Endothelial cell of umbilical vein (primary cell): ENCODE measurements around the gene DCC. TPM values are rescaled to one million over a fixed set of nuclear protein-coding genes. Genes with fewer than 3 reads are reported as not detected.

Experiments
- BruUV-seq: library from RNA; stranded (reverse); fragments of 400-500 nt; replicated peaks from 2 replicates; lab custom pipeline; 2021; lab: Mats Ljungman, UMichigan
- CTCF ChIA-PET: fragments of 300-600, 350-600 bp; sonication (Branson Sonifier 250); formaldehyde crosslinking; loops from one replicate; lab custom pipeline; 2021; ENCODE audit warnings: antibody characterized with exemption, inconsistent platforms; lab: Charles Lee
- POLR2A ChIA-PET: fragments of 300-600, 350-600 bp; sonication (Branson Sonifier 250); formaldehyde crosslinking; loops from one replicate; lab custom pipeline; 2021; ENCODE audit warnings: antibody characterized with exemption, inconsistent platforms; lab: Charles Lee
- DNase-seq: peaks from one replicate; pipeline ENCODE4 v3.0.0-alpha.2; 2011; ENCODE audit warnings: low read depth, low spot score
- FAIRE-seq: peaks from 2 replicates; lab custom pipeline; 2011; peaks lifted over from hg19 to GRCh38; lab: Jason Lieb, UNC
- H2AFZ ChIP-seq: 2 replicates; pipeline ENCODE4 v1.6.0; 2012; ENCODE audit warnings: low read depth, low read length, control low read depth, inconsistent platforms
- H3K27ac ChIP-seq: 2 replicates; pipeline ENCODE4 v1.5.1; 2011; ENCODE audit warnings: low read depth, mild to moderate bottlenecking, control low read depth, low read length, moderate library complexity; ENCODE audit not compliant: insufficient read depth
- H3K27me3 ChIP-seq, 2 experiments: 2 replicates each; pipeline versions ENCODE4 v1.6.0 to v1.6.1; 2011; ENCODE audit warnings: low read length in 2 of 2, mixed read lengths in 1 of 2; ENCODE audit not compliant: control insufficient read depth in 2 of 2, insufficient read depth in 2 of 2
- H3K36me3 ChIP-seq, 2 experiments: 2 replicates in 1 of 2; 3 replicates in 1 of 2; pipeline ENCODE4 v1.5.1; 2011; ENCODE audit warnings: low read length in 2 of 2, mild to moderate bottlenecking in 1 of 2, moderate library complexity in 1 of 2; ENCODE audit not compliant: control insufficient read depth in 2 of 2, insufficient read depth in 2 of 2; ENCODE audit errors: extremely low read depth in 1 of 2
- H3K4me1 ChIP-seq: 3 replicates; pipeline ENCODE4 v1.5.1; 2011; ENCODE audit warnings: mild to moderate bottlenecking, low read length; ENCODE audit not compliant: control insufficient read depth, insufficient read depth; ENCODE audit errors: extremely low read depth
- H3K4me2 ChIP-seq: 2 replicates; pipeline ENCODE4 v1.6.1; 2011; ENCODE audit warnings: low read length, control low read depth, mixed read lengths; ENCODE audit not compliant: insufficient read depth
- H3K4me3 ChIP-seq, 3 experiments: fragments of 200-600 bp in 1 of 3; sonication (generic), shearing (Covaris generic) in 1 of 3; replicated peaks in 1 of 3; 2 replicates each; pipeline ENCODE4 v1.5.1; 2011 to 2016; ENCODE audit warnings: control low read depth in 3 of 3, low read length in 3 of 3, mild to moderate bottlenecking in 2 of 3, inconsistent platforms in 1 of 3, low read depth in 1 of 3, moderate library complexity in 1 of 3; ENCODE audit not compliant: insufficient read depth in 1 of 3
- H3K79me2 ChIP-seq: 2 replicates; pipeline ENCODE4 v1.6.0; 2012; ENCODE audit warnings: low read length, inconsistent platforms; ENCODE audit not compliant: control insufficient read depth, insufficient read depth
- H3K9ac ChIP-seq: replicated peaks from 2 replicates; pipeline ENCODE3; 2011; ENCODE audit warnings: low read length, control low read depth; ENCODE audit not compliant: insufficient read depth; ENCODE audit errors: extremely low read depth
- H3K9me1 ChIP-seq: replicated peaks from 3 replicates; pipeline ENCODE4 v1.6.0; 2011; ENCODE audit warnings: mild to moderate bottlenecking, low read length; ENCODE audit not compliant: control insufficient read depth, insufficient read depth; ENCODE audit errors: extremely low read depth
- H3K9me3 ChIP-seq: replicated peaks from 2 replicates; pipeline ENCODE4 v1.5.1; 2012; ENCODE audit warnings: low read length, inconsistent platforms; ENCODE audit not compliant: control insufficient read depth, insufficient read depth
- H4K20me1 ChIP-seq: replicated peaks from 2 replicates; pipeline ENCODE3; 2011; ENCODE audit warnings: mild to moderate bottlenecking, low read length; ENCODE audit not compliant: control insufficient read depth, insufficient read depth; ENCODE audit errors: extremely low read depth
- CTCF ChIP-seq, 2 donors: IDR thresholded peaks; 1 replicate in 1 of 2; 2 replicates in 1 of 2; pipeline ENCODE4 v1.5.1; 2011; ENCODE audit warnings: low read length in 2 of 2, mild to moderate bottlenecking in 2 of 2, moderate library complexity in 2 of 2, control low read depth in 1 of 2, inconsistent platforms in 1 of 2, low read depth in 1 of 2; ENCODE audit not compliant: insufficient read depth in 1 of 2; ENCODE audit errors: extremely low read depth in 1 of 2
- EZH2 ChIP-seq: IDR thresholded peaks from 2 replicates; pipeline ENCODE4 v1.6.1; 2012; ENCODE audit warnings: borderline replicate concordance, low read depth, mild to moderate bottlenecking, moderate library complexity, low read length, inconsistent platforms; ENCODE audit not compliant: severe bottlenecking
- FOS ChIP-seq: IDR thresholded peaks from 2 replicates; pipeline ENCODE4 v1.6.1; 2011; ENCODE audit warnings: mild to moderate bottlenecking, low read length, moderate library complexity, borderline replicate concordance; ENCODE audit not compliant: insufficient read depth
- GATA2 ChIP-seq: IDR thresholded peaks from 2 replicates; pipeline ENCODE4 v1.7.0; 2011; ENCODE audit warnings: low read depth, mild to moderate bottlenecking, moderate library complexity, mixed read lengths, low read length; ENCODE audit not compliant: insufficient read length, insufficient read depth
- JUN ChIP-seq: IDR thresholded peaks from 2 replicates; pipeline ENCODE4 v1.6.1; 2011; ENCODE audit warnings: borderline replicate concordance, low read depth; ENCODE audit not compliant: insufficient read length, insufficient read depth
- MAX ChIP-seq: IDR thresholded peaks from 2 replicates; pipeline ENCODE4 v1.6.1; 2011; ENCODE audit not compliant: insufficient read depth, insufficient read length
- MYC ChIP-seq: IDR thresholded peaks from one replicate; pipeline ENCODE4 v1.6.1; 2011; ENCODE audit warnings: mild to moderate bottlenecking, low read depth, low read length
- POLR2A ChIP-seq: IDR thresholded peaks from 2 replicates; pipeline ENCODE4 v1.6.1; 2012; ENCODE audit warnings: low read depth, mild to moderate bottlenecking, control low read depth, low read length
- POLR2AphosphoS5 ChIP-seq: IDR thresholded peaks from 2 replicates; pipeline ENCODE4 v1.6.1; 2012; ENCODE audit warnings: low read depth, mild to moderate bottlenecking, control low read depth, low read length, moderate library complexity; ENCODE audit not compliant: insufficient read depth
- dilution Hi-C: fragments of 300-500 bp; cut with MboI; formaldehyde crosslinking; loops from one replicate; pipeline ENCODE4 v1.15.0; 2019; ENCODE audit warnings: low sequenced_read_pairs; ENCODE audit not compliant: extremely low pct_ligation_motif_present
- intact Hi-C: fragments of 100-400 bp; cut with micrococcal nuclease; formaldehyde crosslinking; loops from one replicate; pipeline ENCODE4 v1.10.0; 2022
- polyA plus RNA-seq, 4 experiments: library from polyadenylated mRNA; depleted of rRNA in 3 of 4; stranded (reverse) in 3 of 4; unstranded in 1 of 4; fragments of >200 nt; gene quantifications; 2 replicates each; pipeline versions ENCODE4 v1.2.1 to v1.2.3, GENCODE V29; 2011 to 2012; ENCODE audit warnings: missing spikeins in 1 of 4
- total RNA-seq: library from RNA; stranded (reverse); gene quantifications from 2 replicates; pipeline ENCODE4 v1.2.3, GENCODE V29; 2021

Gene DCC
- total and polyA plus RNA-seq, 2 donors (not counting 3 experiments of a cell fraction or from before 2014, with no cell fraction given) = not detected

- TF ChIP-seq CTCF (IDR thresholded peaks at IDR 0.05; ENCODE audit: extremely low read depth in 1 of 2, insufficient read depth in 1 of 2, low read depth in 1 of 2, low read length in 2 of 2) (no peak), FOS (no peak), POLR2A (no peak), GATA2 (no peak), JUN (no peak), MYC (no peak), EZH2 (no peak), POLR2AphosphoS5 (no peak), MAX (no peak)
- CTCF ChIA-PET = no interaction called here
- H3K36me3 ChIP-seq = no peaks in the 10 kb centered on the region
- no peak for FAIRE-seq
- intact Hi-C loops = no loop called here
- H2AFZ ChIP-seq = no peak overlapping the region
- no peak overlapping the region for H3K27ac ChIP-seq
- no peaks in the 10 kb centered on the region for H3K4me1 ChIP-seq
- dilution Hi-C loops = no loop called here
- no TSS peak for BruUV-seq
- H3K4me2 ChIP-seq = no peak overlapping the region
- H3K4me3 ChIP-seq = no peak overlapping the region
- POLR2A ChIA-PET = no interaction called here
- no peaks in the 10 kb centered on the region for H3K79me2 ChIP-seq
- no peak overlapping the region for H3K9ac ChIP-seq
- no peak for DNase-seq
- H3K9me1 ChIP-seq = no peaks in the 10 kb centered on the region
- H4K20me1 ChIP-seq = no peaks in the 10 kb centered on the region
- peaks cover 4% of the 10 kb centered on the region for H3K9me3 ChIP-seq
- H3K27me3 ChIP-seq = no peaks in the 10 kb centered on the region
These were observed 112.4 kb downstream of the DCC start for GRCh38 chr18:52452427-52452826.
